GM21529 (cell line): ENCODE results near the gene C20orf202.

Experiments used
- ATAC-seq: cut with Tn5 transposase; IDR thresholded peaks from one replicate; pipeline ENCODE4 v1.9.1; 2021; ENCODE audit not compliant: unreplicated experiment

The C20orf202 gene

DNA sequence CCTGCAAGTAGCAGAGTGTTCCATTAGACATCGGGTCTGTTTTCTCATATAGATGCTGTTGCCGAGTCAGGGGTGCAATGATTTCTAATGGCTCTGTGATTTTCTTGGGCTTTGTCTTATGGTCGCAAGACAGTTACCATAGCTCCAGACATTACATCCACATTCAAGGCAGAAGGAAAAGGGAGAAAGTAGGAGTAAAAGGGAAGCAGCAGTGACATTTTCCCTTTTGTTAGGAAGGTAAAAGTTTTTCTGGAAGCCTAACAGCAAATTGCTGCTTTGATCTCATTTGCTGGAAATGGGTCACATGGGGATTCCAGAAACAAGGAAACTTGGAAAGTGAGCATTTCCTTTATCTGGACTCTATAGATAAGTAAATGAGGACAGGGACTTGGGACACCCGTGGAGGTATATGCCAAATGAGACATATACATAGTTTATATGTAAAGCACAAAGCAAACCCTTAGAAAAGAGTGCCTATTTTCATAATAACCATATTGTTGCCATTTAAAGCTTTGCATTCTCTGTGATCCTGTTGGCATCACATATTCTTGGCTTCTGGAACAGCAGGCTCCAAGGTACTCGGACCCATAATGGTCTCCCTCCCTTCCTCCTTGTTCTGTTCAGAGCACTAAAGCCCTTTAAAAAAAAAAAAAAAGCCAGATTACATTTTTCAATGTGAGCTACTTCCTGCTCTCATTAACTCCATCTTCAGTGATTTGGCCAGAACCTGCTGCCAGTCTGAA, at the start of gene C20orf202:
C20orf202 (plus strand) TSS at position 693 of the 743 bp plus-strand sequence. CDS start 132 bp downstream, outside the sequence.
- ATAC-seq, result no peak

DNA sequence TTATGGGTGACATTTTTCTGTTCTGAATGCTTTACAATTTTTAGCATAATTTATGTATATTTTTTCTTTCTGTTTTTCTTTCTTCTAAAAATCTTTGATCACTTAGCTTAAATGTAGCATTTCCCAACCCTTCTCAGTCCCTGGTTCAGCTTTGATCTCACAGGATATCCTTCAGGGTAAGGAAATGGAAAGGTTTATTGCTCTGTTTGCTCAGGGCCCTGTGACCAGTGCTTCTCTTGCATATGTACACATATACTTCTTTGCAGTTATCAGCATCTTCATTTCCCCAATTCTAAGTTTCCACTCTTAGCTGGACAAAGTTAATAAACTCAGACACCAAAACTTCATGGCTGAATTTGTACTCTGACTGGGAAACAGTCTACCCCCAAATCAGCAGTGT, 49.0 kb upstream of the C20orf202 start:
- no peak for ATAC-seq

DNA sequence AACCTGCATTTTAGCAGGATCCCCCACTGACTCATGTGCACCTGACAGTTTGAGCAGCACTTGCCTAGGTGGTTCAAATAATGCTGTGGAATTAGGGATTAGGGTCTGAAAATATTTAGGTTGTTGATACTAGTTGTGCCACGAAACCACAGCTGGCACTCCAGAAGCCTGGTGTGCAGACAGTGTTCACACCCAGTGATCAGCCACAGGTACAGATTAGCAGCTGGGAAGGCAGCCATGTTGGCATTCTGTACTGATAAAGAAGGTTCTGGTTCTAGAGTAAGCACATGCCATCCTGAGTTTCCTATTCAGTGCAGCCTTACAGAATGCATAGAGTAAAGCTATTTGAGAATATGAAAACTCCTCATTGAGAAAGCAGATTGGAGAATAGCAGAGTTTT, 48.6 kb upstream of the C20orf202 start:
- no peak for ATAC-seq

DNA sequence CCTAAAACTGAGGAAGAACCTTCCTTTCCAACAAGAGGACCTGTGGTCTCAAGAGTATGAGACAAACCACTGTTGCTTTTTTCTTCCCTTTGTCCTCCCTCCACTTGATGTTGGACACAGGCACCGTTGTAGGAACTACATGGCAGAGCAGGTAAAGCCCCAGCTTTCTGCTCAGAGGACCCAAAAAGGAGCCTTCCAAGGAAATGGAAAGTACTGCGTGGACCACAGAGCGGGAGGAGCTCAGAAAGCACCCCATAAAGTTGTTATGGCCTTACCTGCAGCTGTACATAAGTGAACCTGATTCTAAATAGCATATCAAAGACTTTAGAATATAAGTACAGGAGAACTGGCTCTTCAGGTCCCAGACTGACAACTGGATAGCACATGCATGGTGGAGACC, 47.9 kb upstream of the C20orf202 start:
- ATAC-seq, result no peak

DNA sequence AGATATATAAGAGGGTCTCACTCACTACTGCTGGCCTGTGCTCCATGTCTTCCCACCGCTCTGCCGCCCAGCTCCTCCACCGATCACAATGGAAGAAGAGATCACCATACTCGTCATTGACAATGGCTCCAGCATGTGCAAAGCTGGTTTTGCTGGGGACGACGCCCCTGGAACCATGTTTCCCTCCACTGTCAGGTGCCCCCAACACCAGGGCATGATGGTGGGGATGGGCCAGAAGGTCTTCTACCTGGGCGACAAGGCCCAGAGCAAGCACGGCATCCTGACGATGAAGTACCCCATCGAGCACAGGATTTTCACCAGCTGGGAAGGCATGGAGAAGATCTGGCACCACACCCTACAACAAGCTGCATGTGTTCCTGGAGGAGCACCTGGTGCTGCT, 42.8 kb upstream of the C20orf202 start:
- ATAC-seq, result no peak

DNA sequence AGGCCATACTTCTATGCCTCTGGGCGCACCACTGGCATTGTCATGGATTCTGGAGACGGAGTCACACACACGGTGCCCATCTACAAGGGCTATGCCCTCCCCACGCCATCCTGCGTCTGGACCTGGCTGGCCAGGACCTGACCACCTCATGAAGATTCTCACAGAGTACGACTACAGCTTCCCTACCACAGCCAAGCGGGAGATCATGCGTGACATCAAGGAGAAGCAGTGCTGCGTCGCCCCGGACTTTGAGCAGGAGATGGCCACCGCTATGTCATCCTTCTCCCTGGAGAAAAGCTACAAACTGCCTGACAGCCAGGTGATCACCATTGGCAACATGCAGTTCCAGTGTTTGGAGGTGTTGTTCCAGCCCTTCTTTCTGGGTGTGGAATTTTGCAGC, 42.3 kb upstream of the C20orf202 start:
- ATAC-seq, result no peak

DNA sequence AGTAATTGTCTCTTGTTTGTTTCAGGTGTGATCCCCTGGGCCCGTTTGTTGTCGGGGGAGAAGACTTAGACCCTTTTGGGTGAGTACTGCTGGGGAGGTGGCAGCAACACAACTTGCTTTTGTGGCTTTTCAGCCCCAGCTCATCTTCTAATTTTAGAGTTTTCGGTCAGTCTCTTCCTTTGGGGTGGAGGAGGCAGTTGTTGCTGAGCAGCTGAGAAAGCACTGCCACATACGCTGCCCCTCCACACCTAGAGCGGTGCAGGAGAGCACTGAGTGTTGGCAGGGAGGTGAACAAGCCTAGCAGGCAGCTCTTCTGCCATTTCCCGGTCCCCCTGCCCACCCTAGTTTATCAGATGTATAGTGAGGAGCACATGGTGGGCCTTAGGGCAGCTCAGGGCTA, 40.1 kb upstream of the C20orf202 start:
- ATAC-seq, result peak; percentile 58

DNA sequence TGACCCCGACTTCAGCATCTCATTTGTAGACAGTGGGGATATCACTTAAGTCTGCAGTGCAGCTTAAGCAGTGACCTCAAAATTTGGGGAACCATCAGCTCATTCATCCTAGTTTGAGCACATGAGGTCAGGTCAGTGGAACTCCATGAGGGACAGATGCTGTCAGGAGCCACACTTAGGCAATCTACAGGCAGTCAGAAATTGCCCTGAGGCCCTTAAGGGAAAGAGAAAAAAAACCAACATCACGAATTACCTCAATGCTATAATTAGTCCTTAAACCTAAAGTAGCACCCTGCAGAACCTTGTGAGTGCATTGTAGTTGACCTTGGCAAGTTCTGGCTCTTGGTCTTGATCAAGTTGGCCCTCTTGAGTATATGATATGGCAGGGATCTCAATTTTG, 39.6 kb upstream of the C20orf202 start:
- no peak for ATAC-seq

DNA sequence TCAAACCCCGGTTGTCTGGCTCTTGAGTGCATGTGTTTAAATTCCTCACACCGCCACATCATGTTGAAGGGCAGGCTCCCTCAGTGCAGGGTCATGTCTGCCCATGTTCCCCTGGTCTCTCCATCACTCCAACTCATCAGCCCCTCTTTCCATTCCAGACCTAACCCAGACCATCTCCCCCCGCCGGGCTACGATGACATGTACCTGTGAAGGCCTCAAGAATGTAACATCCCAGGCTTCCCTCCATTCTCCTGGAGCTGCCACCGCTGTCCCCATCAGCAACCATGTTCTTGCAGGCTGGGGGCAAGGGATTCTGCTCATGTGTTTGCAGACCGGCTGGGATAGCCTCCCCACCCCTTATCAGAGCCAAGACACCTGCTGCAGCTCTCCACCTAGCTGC, 38.4 kb upstream of the C20orf202 start:
- no peak for ATAC-seq

DNA sequence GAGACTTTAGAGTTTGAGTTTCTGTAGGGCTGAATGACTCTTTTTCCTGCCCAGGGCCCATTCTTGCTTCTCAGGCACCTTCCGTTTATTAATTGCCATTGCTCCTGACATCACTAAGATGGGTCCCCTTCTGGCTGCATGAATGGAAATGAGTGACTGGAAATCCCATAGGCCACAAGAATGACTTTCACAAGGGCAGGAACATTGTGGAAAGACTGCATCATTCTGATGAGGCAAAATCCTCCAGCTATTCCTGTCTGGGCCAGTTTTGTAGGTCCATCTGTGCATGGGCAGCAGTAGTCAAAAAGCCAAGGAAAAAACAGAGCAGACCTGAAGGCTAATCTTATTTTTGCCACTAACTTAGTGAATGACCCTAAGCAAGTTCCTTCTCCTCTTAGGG, 37.7 kb upstream of the C20orf202 start:
- ATAC-seq, result no peak

DNA sequence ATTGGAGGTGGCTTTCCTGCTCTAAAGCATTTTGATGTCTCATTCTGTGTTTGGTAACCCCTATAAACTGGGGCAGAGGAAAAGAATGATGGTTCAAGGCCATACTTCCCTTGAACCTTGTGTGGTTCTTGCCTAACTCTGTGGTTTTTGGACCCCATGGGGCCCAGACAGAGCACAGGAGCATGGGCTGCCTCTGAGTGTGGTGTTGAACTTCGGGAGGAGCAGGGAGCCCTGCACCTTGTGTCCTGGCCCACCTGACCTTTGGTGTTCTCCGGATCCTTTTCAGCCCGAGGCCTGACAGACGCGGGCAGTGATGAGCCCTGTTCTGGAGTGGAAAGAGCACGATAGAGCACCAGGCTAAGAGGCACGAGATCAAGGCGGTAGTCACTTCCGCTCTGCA, 37.3 kb upstream of the C20orf202 start:
- ATAC-seq, result no peak

DNA sequence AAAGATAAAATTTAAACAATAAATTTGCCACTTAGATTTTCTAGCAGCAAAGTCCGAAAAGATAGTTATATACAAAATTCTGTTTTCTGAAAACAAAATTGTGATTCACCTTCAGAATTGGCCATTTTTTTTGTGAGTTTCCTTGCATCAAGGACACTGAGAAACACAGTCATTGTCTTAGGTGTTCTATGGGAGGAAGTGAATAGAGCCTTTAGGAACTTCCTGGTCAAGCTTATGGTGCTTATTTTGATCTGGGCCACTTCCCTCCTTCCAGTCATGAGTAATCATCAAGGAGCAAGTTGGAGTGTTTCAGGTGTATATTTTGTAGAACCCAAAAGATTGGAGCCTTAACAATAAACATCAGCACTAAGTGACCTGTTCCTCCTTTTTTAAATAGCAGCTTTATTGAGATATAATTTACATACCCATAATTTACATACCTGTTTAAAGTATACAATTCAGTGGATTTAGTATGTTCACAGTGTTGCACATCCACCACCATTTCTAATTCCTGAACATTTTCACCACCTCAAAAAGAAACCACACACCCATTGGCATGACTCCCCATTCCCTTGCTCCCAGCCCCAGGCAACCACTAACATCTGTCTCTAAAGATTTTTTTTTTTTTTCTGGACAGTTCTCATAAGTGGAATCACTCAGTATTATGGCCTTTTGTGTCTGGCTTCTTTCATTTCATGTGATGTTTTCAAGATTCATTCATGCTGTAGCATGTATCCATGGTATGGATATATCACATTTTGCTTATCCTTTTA, 36.1 kb upstream of the C20orf202 start:
- ATAC-seq, result no peak

DNA sequence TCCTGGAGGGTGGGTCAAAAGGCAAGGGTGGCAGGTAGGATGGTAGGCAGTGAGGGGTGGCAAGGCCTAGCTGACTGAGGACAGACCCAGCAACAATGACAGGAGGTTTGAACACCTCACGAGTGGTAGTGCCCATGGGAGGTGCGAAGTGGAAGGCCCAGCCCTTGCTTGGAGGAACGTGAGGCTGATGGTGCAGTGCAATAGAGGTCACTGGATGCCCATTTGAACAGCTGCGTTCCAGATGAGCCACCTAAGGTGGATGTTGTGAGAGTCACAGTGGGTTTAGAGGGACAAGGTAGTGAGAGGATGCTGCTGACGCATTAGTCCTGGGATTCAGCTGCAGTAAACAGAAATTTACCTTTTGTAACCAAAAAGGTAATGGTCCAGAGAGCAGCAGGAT, 34.0 kb upstream of the C20orf202 start:
- ATAC-seq, result no peak

DNA sequence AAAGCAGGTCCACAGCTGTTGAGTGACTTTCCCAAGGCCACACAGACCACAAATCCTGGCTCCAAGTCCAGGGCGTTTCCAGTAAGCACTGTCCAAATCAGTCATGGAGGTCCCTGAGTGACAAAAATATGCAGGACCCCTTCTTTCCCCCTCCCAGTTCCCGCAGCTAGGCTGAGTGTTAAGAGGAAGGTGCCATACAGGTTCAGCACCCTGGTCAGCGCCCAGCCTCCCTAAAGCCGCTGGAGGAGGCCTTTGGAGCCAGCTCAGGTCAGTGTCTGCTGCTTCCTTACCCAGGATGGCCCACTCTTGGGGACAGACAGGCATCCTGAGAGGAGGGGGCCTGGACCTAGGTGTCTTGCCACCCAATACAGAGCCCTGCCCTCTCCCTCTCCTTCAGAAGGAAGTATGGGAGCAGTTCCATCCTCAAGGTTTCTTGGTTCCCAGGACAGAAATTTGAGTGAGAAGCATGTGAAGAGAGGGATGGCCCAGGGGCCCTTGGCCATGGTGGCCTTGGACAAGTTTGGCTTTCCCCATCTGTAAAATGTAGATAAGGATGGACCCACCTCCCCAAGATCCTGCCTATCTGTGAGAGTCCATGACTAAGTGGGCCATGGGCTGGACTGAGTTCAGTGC, 31.7 kb upstream of the C20orf202 start:
- ATAC-seq, result no peak

DNA sequence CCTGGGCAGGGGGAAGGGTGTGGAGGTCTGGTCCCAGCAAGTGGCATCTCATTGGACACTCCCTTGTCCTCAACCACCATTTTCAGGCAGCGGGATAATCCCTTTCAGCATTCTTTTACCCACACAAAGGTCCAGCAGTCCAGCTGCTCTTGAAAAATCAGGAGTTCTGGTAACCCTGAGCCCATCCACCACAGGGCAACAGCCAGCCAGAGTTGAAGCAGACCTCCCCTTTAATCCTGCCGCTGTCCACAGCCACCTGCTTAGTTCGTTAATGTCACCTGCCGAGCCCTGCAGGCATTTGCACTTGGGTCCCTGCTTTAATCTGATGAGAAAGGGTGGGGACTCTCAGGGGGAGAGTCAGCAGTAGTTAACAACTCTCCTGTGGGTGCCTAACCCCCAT, 29.6 kb upstream of the C20orf202 start:
- no peak for ATAC-seq

DNA sequence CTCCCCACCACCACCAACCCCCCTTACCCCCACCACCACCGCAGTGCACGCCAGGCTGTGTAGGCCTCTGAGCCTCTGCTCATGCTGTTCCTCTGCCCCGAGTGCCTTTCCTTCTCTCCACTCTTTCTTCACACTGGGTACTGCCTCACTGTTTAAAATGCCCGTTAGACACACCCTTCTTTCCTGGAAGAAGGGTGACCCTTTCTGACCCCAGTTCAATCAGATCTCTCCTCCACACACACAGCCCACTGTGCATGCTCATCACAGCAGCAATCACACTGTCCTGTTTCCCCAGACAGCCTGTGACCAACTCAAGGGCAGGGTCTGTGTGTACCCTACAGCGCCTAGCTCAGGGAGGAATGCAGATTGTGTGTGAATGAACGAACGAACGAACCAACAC, 28.5 kb upstream of the C20orf202 start:
- no peak for ATAC-seq

DNA sequence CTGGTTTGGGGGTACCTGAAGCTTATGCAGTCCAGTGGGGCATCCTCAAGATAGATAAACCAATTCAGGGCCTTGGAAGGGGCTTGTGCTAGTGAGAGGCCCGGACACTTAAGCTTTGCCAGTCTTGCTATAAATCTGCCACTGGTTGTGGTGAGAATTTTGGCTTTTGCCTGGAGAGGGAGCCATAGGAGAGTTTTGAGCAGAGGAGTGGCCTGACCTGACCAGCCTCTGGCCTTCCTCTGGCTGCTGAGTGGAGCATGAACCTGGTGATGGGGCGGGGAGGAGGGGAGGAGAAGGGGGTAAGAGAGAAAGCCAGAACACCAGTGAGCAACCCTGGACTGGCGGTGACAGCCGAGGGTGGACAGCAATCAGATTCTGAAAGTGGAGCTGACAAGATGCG, 25.6 kb upstream of the C20orf202 start:
- no peak for ATAC-seq

DNA sequence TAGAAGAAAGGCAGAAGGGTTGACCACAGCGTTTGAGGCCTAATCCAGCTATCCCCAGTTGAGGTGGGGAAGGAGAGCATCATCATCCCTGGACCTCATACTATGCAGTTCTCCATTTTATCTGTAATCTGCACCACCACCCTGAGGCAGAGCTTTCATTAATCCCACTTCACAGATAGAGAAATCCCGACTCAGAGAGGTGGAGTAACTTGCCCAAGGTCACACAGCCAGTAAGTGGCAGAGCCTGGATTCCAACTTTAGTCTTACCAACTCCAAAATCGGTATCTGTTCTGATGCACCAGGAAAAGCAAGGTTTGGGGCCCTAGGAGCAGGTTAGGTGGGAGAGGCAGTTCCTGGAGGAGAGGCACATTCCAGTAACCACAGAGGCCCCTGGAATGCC, 25.2 kb upstream of the C20orf202 start:
- no peak for ATAC-seq

DNA sequence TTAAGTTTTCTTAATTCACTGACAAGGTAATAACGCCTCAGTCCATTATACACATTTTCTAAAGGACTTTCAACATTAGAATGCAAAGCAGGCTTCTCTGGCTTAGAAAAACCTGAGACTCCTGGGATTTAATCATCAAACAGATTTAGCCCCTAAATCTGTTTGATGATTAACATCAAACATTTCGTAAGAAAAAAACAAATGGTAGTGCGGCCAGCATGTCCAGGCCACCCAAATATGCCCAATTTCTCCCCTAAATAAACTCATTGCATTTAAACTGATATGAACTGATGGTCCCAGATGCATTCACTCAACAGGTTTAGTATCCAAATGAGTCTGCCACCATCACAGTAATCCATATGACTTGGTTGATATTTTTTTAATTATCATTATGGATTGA, 24.6 kb upstream of the C20orf202 start:
- ATAC-seq, result no peak

DNA sequence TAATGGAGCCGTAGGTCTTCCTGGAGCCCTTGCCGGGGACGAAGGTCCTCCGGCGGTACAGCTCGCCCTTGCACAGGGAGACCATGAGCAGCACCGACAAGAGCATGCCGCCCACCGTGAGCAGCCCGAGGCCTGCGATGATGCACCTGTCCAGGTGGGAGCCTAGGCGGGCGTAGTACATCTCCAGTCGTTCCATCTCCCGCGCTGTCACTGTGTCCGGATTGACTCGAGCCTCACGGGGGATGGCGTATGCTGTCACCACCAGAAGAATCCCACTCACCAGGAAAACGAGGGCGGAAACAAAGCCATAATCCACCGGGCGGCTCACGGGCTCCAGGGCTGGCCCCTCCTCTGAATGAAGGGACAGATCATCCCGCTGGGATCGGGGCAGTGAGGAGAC, 22.3 kb upstream of the C20orf202 start:
- no peak for ATAC-seq

DNA sequence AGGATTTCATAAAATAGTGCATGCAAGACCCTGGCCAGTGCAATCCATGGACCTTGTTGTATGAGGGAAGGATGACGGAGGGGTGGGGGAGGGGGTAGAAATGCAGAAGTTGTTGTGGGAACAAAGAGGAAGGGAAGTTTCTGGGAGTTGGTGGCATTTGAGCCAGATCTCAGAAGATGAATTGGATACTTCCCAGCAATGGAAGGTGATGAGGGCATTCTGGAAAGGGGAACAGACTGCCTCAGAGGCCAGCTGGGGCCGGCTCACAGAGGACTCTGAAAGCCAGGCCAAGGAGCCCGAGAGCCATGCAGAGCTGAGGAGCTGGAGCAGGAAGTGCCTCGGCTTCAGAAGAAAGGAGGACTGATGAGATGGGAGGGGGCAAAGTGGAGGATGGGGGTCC, 21.1 kb upstream of the C20orf202 start:
- ATAC-seq, result no peak

DNA sequence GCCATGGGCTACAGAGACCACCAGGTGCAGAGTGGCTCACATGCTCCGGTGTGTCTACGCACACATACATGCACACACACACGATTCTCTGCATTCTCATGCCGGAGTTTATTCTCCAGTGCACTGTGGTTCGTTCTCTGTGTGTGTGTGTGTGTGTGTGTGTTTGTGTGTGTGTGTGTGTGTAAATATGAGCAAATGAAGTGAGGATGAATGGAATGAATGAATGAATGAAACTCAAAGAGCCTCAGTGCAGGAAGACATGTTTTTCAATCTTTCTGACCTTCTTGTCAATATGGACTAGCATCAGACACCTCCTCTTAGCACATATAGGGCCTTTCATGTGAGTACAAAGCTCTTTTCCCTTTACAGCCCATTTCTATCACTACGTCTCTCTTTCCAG, 20.1 kb upstream of the C20orf202 start:
- ATAC-seq, result no peak
